Measurements from ENCODE around the gene IL17C. TPM values are rescaled to one million over a fixed set of nuclear protein-coding genes. Genes with fewer than 3 reads are reported as not detected.

Gene IL17C
- polyA plus RNA-seq, 1 donor from 2014 or later: not detected

DNA sequence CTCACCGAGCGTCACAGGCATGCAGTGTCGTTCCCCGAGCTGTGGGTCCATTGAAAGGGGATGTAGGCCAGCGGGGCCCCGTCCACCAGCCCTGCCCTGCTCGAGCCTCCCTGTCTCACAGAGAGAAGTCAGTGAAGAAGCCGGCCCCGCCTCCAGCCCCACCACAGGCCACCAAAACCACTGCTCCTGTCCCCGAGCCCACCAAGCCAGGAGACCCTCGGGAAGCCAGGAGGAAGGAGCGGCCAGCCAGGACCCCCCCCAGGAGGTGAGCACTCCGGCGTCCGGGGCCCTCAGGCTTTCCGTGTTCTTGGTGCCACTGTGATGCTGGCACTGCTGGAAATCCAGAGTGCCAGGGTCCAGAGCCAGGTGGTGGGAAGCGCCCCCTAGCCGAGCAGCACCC lies 13.9 kb upstream of the IL17C start:
- Histone ChIP-seq H4K20me1 (ENCODE audit: insufficient read depth) (no peaks in the 10 kb centered on the region), H3K27me3 (ENCODE audit: insufficient read depth, low read depth, low read length) (no peaks in the 10 kb centered on the region), H3K9me2 (ENCODE audit: insufficient read depth, low read length) (no peaks in the 10 kb centered on the region), H3K79me2 (replicated peaks; ENCODE audit: insufficient read depth, low read length) (no peaks in the 10 kb centered on the region), H3K9me3 (ENCODE audit: low read length) (no peaks in the 10 kb centered on the region), H3K4me2 (ENCODE audit: low read length) (no peak overlapping the region), H3F3A (ENCODE audit: insufficient read depth, low read length, poor library complexity, severe bottlenecking) (no peaks in the 10 kb centered on the region), H3K4me3 (ENCODE audit: low read length) (no peak overlapping the region), H2AFZ (ENCODE audit: low read depth, low read length) (no peak overlapping the region), H3K9ac (ENCODE audit: low read length) (no peak overlapping the region), H3K36me3 (ENCODE audit: insufficient read depth, low read length) (no peaks in the 10 kb centered on the region), H3K27ac (ENCODE audit: low read length) (no peak overlapping the region)
- TF ChIP-seq, protein P1, sequence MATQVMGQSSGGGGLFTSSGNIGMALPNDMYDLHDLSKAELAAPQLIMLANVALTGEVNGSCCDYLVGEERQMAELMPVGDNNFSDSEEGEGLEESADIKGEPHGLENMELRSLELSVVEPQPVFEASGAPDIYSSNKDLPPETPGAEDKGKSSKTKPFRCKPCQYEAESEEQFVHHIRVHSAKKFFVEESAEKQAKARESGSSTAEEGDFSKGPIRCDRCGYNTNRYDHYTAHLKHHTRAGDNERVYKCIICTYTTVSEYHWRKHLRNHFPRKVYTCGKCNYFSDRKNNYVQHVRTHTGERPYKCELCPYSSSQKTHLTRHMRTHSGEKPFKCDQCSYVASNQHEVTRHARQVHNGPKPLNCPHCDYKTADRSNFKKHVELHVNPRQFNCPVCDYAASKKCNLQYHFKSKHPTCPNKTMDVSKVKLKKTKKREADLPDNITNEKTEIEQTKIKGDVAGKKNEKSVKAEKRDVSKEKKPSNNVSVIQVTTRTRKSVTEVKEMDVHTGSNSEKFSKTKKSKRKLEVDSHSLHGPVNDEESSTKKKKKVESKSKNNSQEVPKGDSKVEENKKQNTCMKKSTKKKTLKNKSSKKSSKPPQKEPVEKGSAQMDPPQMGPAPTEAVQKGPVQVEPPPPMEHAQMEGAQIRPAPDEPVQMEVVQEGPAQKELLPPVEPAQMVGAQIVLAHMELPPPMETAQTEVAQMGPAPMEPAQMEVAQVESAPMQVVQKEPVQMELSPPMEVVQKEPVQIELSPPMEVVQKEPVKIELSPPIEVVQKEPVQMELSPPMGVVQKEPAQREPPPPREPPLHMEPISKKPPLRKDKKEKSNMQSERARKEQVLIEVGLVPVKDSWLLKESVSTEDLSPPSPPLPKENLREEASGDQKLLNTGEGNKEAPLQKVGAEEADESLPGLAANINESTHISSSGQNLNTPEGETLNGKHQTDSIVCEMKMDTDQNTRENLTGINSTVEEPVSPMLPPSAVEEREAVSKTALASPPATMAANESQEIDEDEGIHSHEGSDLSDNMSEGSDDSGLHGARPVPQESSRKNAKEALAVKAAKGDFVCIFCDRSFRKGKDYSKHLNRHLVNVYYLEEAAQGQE (IDR thresholded peaks at IDR 0.05; ENCODE audit: borderline replicate concordance): no peak
- no peak for TF ChIP-seq EZH2 (IDR thresholded peaks at IDR 0.05; ENCODE audit: borderline replicate concordance, insufficient read depth, low read length, poor library complexity, severe bottlenecking)
- TF ChIP-seq EP300 (conservative IDR thresholded peaks at IDR 0.05; ENCODE audit: poor library complexity, severe bottlenecking): no peak
- TF ChIP-seq TAF1 (IDR thresholded peaks at IDR 0.05; ENCODE audit: low read depth): no peak
- no peak for TF ChIP-seq MXI1 (conservative IDR thresholded peaks at IDR 0.05; ENCODE audit: poor library complexity, severe bottlenecking)
- TF ChIP-seq SMC3 (conservative IDR thresholded peaks at IDR 0.05; ENCODE audit: poor library complexity): no peak
- TF ChIP-seq, protein P2, sequence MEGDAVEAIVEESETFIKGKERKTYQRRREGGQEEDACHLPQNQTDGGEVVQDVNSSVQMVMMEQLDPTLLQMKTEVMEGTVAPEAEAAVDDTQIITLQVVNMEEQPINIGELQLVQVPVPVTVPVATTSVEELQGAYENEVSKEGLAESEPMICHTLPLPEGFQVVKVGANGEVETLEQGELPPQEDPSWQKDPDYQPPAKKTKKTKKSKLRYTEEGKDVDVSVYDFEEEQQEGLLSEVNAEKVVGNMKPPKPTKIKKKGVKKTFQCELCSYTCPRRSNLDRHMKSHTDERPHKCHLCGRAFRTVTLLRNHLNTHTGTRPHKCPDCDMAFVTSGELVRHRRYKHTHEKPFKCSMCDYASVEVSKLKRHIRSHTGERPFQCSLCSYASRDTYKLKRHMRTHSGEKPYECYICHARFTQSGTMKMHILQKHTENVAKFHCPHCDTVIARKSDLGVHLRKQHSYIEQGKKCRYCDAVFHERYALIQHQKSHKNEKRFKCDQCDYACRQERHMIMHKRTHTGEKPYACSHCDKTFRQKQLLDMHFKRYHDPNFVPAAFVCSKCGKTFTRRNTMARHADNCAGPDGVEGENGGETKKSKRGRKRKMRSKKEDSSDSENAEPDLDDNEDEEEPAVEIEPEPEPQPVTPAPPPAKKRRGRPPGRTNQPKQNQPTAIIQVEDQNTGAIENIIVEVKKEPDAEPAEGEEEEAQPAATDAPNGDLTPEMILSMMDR (IDR thresholded peaks at IDR 0.05; ENCODE audit: poor library complexity, severe bottlenecking): no peak
- TF ChIP-seq POLR2AphosphoS5 (IDR thresholded peaks at IDR 0.05): no peak
- TF ChIP-seq RAD21 (conservative IDR thresholded peaks at IDR 0.05): no peak

DNA sequence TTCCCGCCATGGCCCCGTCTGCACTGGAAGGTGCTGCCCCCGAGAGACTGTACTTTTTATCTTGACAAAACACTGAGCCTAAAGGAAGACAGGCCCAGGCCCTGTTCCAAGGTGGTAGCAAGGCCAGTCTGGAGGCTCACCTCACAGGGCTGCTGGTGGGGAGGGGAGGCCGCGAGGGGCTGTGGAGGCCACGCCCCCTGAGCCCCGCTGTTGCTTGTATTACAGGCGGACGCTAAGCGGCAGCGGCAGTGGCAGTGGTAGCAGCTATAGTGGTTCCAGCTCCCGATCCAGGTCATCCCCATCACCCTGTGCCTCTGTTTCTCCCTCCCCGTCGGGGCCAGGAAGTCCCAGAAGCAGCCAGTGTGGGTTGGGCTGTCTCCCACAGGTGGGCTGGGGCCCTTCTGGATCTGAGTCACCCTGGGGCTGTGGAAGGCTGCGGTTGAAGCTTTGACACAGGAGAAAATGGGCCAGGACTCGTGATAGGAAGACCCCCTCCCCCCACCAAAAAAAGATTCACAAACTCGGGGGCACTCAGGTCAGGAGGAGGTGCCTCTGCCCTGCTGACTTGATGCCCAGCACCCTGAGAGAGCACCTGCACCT lies 13.3 kb upstream of the IL17C start:
- H3K79me2 ChIP-seq (replicated peaks; ENCODE audit: insufficient read depth, low read length): no peaks in the 10 kb centered on the region
- H3K27me3 ChIP-seq (ENCODE audit: insufficient read depth, low read depth, low read length): no peaks in the 10 kb centered on the region
- H3K4me2 ChIP-seq (ENCODE audit: low read length): no peak overlapping the region
- H4K20me1 ChIP-seq (ENCODE audit: insufficient read depth): no peaks in the 10 kb centered on the region
- H3K9me2 ChIP-seq (ENCODE audit: insufficient read depth, low read length): no peaks in the 10 kb centered on the region
- H3K27ac ChIP-seq (ENCODE audit: low read length): no peak overlapping the region
- no peaks in the 10 kb centered on the region for H3F3A ChIP-seq (ENCODE audit: insufficient read depth, low read length, poor library complexity, severe bottlenecking)
- no peaks in the 10 kb centered on the region for H3K9me3 ChIP-seq (ENCODE audit: low read length)
- H3K36me3 ChIP-seq (ENCODE audit: insufficient read depth, low read length): no peaks in the 10 kb centered on the region
- no peak overlapping the region for H3K9ac ChIP-seq (ENCODE audit: low read length)
- no peak overlapping the region for H2AFZ ChIP-seq (ENCODE audit: low read depth, low read length)
- TF ChIP-seq POLR2AphosphoS5 (IDR thresholded peaks at IDR 0.05) (no peak), SMC3 (conservative IDR thresholded peaks at IDR 0.05; ENCODE audit: poor library complexity) (no peak), MXI1 (conservative IDR thresholded peaks at IDR 0.05; ENCODE audit: poor library complexity, severe bottlenecking) (no peak), EZH2 (IDR thresholded peaks at IDR 0.05; ENCODE audit: borderline replicate concordance, insufficient read depth, low read length, poor library complexity, severe bottlenecking) (no peak), TAF1 (IDR thresholded peaks at IDR 0.05; ENCODE audit: low read depth) (no peak), EP300 (conservative IDR thresholded peaks at IDR 0.05; ENCODE audit: poor library complexity, severe bottlenecking) (no peak), RAD21 (conservative IDR thresholded peaks at IDR 0.05) (no peak)
- TF ChIP-seq, protein P2 (IDR thresholded peaks at IDR 0.05; ENCODE audit: poor library complexity, severe bottlenecking): no peak
- TF ChIP-seq, protein P1 (IDR thresholded peaks at IDR 0.05; ENCODE audit: borderline replicate concordance): no peak
- H3K4me3 ChIP-seq (ENCODE audit: low read length): no peak overlapping the region

Data from neural cell (in vitro differentiated cells).